Gastroesophageal sphincter (tissue), 4 donors: ENCODE results near the gene MPND. TPM values are rescaled to one million over a fixed set of nuclear protein-coding genes. Genes with fewer than 3 reads are reported as not detected.

Experiments
- ATAC-seq: fragments of 150-250 bp; one replicate; pipeline ENCODE4 v1.9.1; 2016; ENCODE audit warnings: mild to moderate bottlenecking, moderate library complexity
- H3K27ac ChIP-seq, 4 donors: fragments of 200-600 bp; sonication (generic) in 3 of 4; 1 replicate in 3 of 4; 2 replicates in 1 of 4; pipeline ENCODE4 v1.5.1; 2016 to 2019
- H3K27me3 ChIP-seq: fragments of 200-600 bp; sonication (generic); one replicate; pipeline ENCODE4 v1.5.1; 2019
- H3K36me3 ChIP-seq, 2 donors: fragments of 200-600 bp; sonication (generic); one replicate each; pipeline ENCODE4 v1.5.1; 2019; ENCODE audit warnings: control low read depth in 1 of 2
- H3K4me1 ChIP-seq, 3 donors: fragments of 200-600 bp; sonication (generic); 1 replicate in 2 of 3; 2 replicates in 1 of 3; pipeline ENCODE4 v1.5.1; 2016 to 2019; ENCODE audit warnings: control low read depth in 2 of 3
- H3K4me3 ChIP-seq, 2 donors: fragments of 200-600 bp; sonication (generic); one replicate each; pipeline ENCODE4 v1.5.1; 2019; ENCODE audit warnings: mild to moderate bottlenecking in 1 of 2, moderate library complexity in 1 of 2
- H3K9me3 ChIP-seq, 3 donors: fragments of 200-600 bp; sonication (generic); one replicate each; pipeline ENCODE4 v1.5.1; 2017 to 2019; ENCODE audit warnings: control low read depth in 2 of 3
- CTCF ChIP-seq, 4 experiments: fragments of 200-600 bp in 2 of 4; fragments of 450-650 bp in 2 of 4; sonication (generic) in 1 of 4; IDR thresholded peaks; one replicate each; pipeline ENCODE4 v1.5.1; 2017 to 2019; ENCODE audit warnings: antibody characterized with exemption in 4 of 4, mild to moderate bottlenecking in 2 of 4, moderate library complexity in 2 of 4
- EP300 ChIP-seq: sonication (generic); formaldehyde crosslinking; IDR thresholded peaks from one replicate; pipeline ENCODE4 v1.6.1; 2017; ENCODE audit warnings: antibody characterized with exemption, mild to moderate bottlenecking
- POLR2A ChIP-seq, 2 donors: fragments of 450-650 bp; IDR thresholded peaks; one replicate each; pipeline ENCODE4 v1.6.1; 2017; ENCODE audit warnings: antibody characterized with exemption in 2 of 2, mild to moderate bottlenecking in 2 of 2, moderate library complexity in 1 of 2
- POLR2AphosphoS5 ChIP-seq: sonication (generic); formaldehyde crosslinking; IDR thresholded peaks from one replicate; pipeline ENCODE4 v1.6.1; 2017; ENCODE audit warnings: antibody characterized with exemption
- WGBS, 2 donors: methylation state at CpG; one replicate each; pipeline ENCODE4 v1.1.5; 2018; ENCODE audit warnings: low coverage in 1 of 2; 5-methylcytosine and 5-hydroxymethylcytosine counted together
- total RNA-seq, 4 donors: library from RNA; depleted of rRNA; stranded (reverse); fragments of >200 nt; gene quantifications; one replicate each; pipeline ENCODE4 v1.1.0, GENCODE V29; 2016

Gene MPND
- total RNA-seq, 4 donors from 2014 or later, result 4.7 to 7.5 (median 6.0) TPM

GRCh38 chr19:4329858-4330257, 13.5 kb upstream of the MPND start:
- peaks cover 45% of the 10 kb centered on the region for H3K27me3 ChIP-seq
- H3K9me3 ChIP-seq, result no peaks in the 10 kb centered on the region
- TF ChIP-seq CTCF (IDR thresholded peaks at IDR 0.05), result no peak
- no peak for TF ChIP-seq POLR2A (IDR thresholded peaks at IDR 0.05)
- no peak for TF ChIP-seq POLR2AphosphoS5
- TF ChIP-seq EP300, result no peak
- peaks cover 0 to 26% (median 8%) of the 10 kb centered on the region in 3 donors for H3K4me1 ChIP-seq
- WGBS, 2 donors, result 100% methylated on average over 4 of the region's 19 CpGs; no CpG with 5 or more reads in 1 of the 2 donors
- no peak overlapping the region for H3K27ac ChIP-seq
- ATAC-seq, result no peak
- H3K36me3 ChIP-seq, result no peaks in the 10 kb centered on the region
- no peak overlapping the region for H3K4me3 ChIP-seq

- TF ChIP-seq CTCF (IDR thresholded peaks at IDR 0.05) (no peak), EP300 (no peak), POLR2AphosphoS5 (no peak), POLR2A (IDR thresholded peaks at IDR 0.05) (no peak)
- ATAC-seq, result no peak
- H3K9me3 ChIP-seq, result no peaks in the 10 kb centered on the region
- H3K36me3 ChIP-seq, result no peaks in the 10 kb centered on the region
- no peak overlapping the region for H3K4me3 ChIP-seq
- H3K27me3 ChIP-seq, result no peaks in the 10 kb centered on the region
- 90 to 93% methylated on average over 6 to 7 of the region's 7 CpGs for WGBS, 2 donors
- no peak overlapping the region for H3K27ac ChIP-seq
- peaks cover 0 to 15% (median 0%) of the 10 kb centered on the region in 3 donors for H3K4me1 ChIP-seq
These were observed 8.3 kb upstream of the MPND start for GRCh38 chr19:4334929-4335570.

GRCh38 chr19:4337906-4338440, 5.4 kb upstream of the MPND start:
- Histone ChIP-seq H3K27me3 (no peaks in the 10 kb centered on the region), H3K9me3 (no peaks in the 10 kb centered on the region), H3K4me1 (peaks cover 0 to 20% (median 3%) of the 10 kb centered on the region in 3 donors), H3K27ac (peak overlapping the region in 2 of 4 donors; percentile 43 to 57), H3K36me3 (no peaks in the 10 kb centered on the region), H3K4me3 (peak overlapping the region; percentile 26 to 48)
- 14 to 25% methylated on average over 7 of the region's 14 CpGs for WGBS, 2 donors
- no peak for ATAC-seq
- TF ChIP-seq CTCF (IDR thresholded peaks at IDR 0.05), result no peak
- TF ChIP-seq POLR2A (IDR thresholded peaks at IDR 0.05), result no peak
- TF ChIP-seq POLR2AphosphoS5, result no peak
- TF ChIP-seq EP300, result no peak

- H3K4me1 ChIP-seq, result peaks cover 0 to 20% (median 3%) of the 10 kb centered on the region in 3 donors
- H3K9me3 ChIP-seq, result no peaks in the 10 kb centered on the region
- peak within 1 kb of the TSS; percentile 26 to 48 for H3K4me3 ChIP-seq
- no peaks in the 10 kb centered on the region for H3K27me3 ChIP-seq
- H3K27ac ChIP-seq, result peak within 1 kb of the TSS in 3 of 4 donors; percentile 2 to 57 (median 43)
- no peak for TF ChIP-seq CTCF (IDR thresholded peaks at IDR 0.05)
- TF ChIP-seq POLR2A (IDR thresholded peaks at IDR 0.05), result no peak
- TF ChIP-seq POLR2AphosphoS5, result no peak
- no peak for TF ChIP-seq EP300
- WGBS, 2 donors, result 58 to 92% methylated on average over 7 to 16 of the region's 27 CpGs
- no peaks in the 10 kb centered on the region for H3K36me3 ChIP-seq
- no peak for ATAC-seq
These were observed 4.7 kb upstream of the MPND start, which contains the start of gene STAP2 for GRCh38 chr19:4338441-4339355. STAP2 (minus strand) TSS chr19:4338827; CDS start chr19:4338753, 74 bp downstream.
